SK-N-SH (cell line): ENCODE data around the gene CBLB.

ENCODE experiments used
- CTCF ChIP-seq: fragments of 200-600 bp; sonication (generic); IDR thresholded peaks from 2 replicates; pipeline ENCODE4 v1.6.1; 2017; ENCODE audit warnings: antibody characterized with exemption, mild to moderate bottlenecking, moderate library complexity
- EZH2phosphoT487 ChIP-seq: fragments of 200-600 bp; sonication (generic); IDR thresholded peaks from 2 replicates; pipeline ENCODE4 v1.6.1; 2017; ENCODE audit warnings: low read depth, mixed run types, mild to moderate bottlenecking, antibody characterized with exemption, moderate library complexity, borderline replicate concordance
- JUND ChIP-seq: IDR thresholded peaks from 2 replicates; pipeline ENCODE4 v1.4.0; 2012
- MAX ChIP-seq: IDR thresholded peaks from 2 replicates; pipeline ENCODE4 v1.4.0; 2012; ENCODE audit warnings: low read depth
- RCOR1 ChIP-seq: fragments of 150-350 bp; IDR thresholded peaks from 2 replicates; pipeline ENCODE4 v1.6.1; 2017; ENCODE audit warnings: antibody characterized with exemption, low read length
- REST ChIP-seq: IDR thresholded peaks from 2 replicates; pipeline ENCODE4 v1.6.1; 2012; ENCODE audit warnings: mild to moderate bottlenecking, low read depth, low read length, moderate library complexity
- RXRA ChIP-seq: IDR thresholded peaks from 2 replicates; pipeline ENCODE4 v1.4.0; 2012; ENCODE audit warnings: low read depth, mild to moderate bottlenecking, borderline replicate concordance
- SMC3 ChIP-seq: IDR thresholded peaks from 2 replicates; pipeline ENCODE4 v1.6.1; 2012; ENCODE audit warnings: low read depth, low read length, improper control_type of control experiment
- TF ChIP-seq, protein P1 (sequence below): IDR thresholded peaks from 2 replicates; pipeline ENCODE4; 2012

GRCh38 chr3:105864212-105864611 lies 4.6 kb downstream of the CBLB start:
- TF ChIP-seq EZH2phosphoT487 (no peak), CTCF (no peak), JUND (no peak), MAX (no peak), REST (no peak), RCOR1 (no peak), RXRA (no peak), SMC3 (no peak)
- TF ChIP-seq, protein P1, sequence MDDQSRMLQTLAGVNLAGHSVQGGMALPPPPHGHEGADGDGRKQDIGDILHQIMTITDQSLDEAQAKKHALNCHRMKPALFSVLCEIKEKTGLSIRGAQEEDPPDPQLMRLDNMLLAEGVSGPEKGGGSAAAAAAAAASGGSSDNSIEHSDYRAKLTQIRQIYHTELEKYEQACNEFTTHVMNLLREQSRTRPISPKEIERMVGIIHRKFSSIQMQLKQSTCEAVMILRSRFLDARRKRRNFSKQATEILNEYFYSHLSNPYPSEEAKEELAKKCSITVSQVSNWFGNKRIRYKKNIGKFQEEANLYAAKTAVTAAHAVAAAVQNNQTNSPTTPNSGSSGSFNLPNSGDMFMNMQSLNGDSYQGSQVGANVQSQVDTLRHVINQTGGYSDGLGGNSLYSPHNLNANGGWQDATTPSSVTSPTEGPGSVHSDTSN, result no peak
